Smooth muscle cell (in vitro differentiated cells): ENCODE results near the gene SKP1. TPM values are rescaled to one million over a fixed set of nuclear protein-coding genes. Genes with fewer than 3 reads are reported as not detected.

ENCODE experiments used
- DNase-seq: peaks from one replicate; lab custom pipeline; 2025; ENCODE audit not compliant: unreplicated experiment; lab: John Stamatoyannopoulos, UW
- H2AFZ ChIP-seq: fragments of 200-600 bp; sonication (generic); 2 replicates; pipeline ENCODE4 v1.6.0; 2016; ENCODE audit warnings: antibody characterized with exemption, low read depth, mild to moderate bottlenecking
- H3F3A ChIP-seq: fragments of 200-600 bp; sonication (generic); 2 replicates; pipeline ENCODE4 v1.6.0; 2017; ENCODE audit warnings: antibody characterized with exemption, low read depth
- H3K27ac ChIP-seq: fragments of 200-600 bp; sonication (generic); 2 replicates; pipeline ENCODE4 v1.5.1; 2016; ENCODE audit warnings: low read depth, mild to moderate bottlenecking
- H3K27me3 ChIP-seq: fragments of 200-600 bp; sonication (generic); 2 replicates; pipeline ENCODE4 v1.6.1; 2016; ENCODE audit warnings: low read depth, mild to moderate bottlenecking
- H3K36me3 ChIP-seq: fragments of 200-600 bp; sonication (generic); 2 replicates; pipeline ENCODE4 v1.5.1; 2016; ENCODE audit warnings: low read depth
- H3K4me1 ChIP-seq: fragments of 200-600 bp; sonication (generic); 2 replicates; pipeline ENCODE4 v1.5.1; 2016; ENCODE audit warnings: low read depth
- H3K4me2 ChIP-seq: fragments of 200-600 bp; sonication (generic); 2 replicates; pipeline ENCODE4 v1.6.0; 2016; ENCODE audit warnings: mild to moderate bottlenecking
- H3K4me3 ChIP-seq: fragments of 200-600 bp; sonication (generic); 2 replicates; pipeline ENCODE4 v1.5.1; 2016; ENCODE audit warnings: mild to moderate bottlenecking
- H3K79me2 ChIP-seq: fragments of 200-600 bp; sonication (generic); 2 replicates; pipeline ENCODE4 v1.6.0; 2016; ENCODE audit warnings: low read depth, mild to moderate bottlenecking
- H3K9ac ChIP-seq: fragments of 200-600 bp; sonication (generic); 2 replicates; pipeline ENCODE4 v1.6.0; 2016; ENCODE audit warnings: low read depth
- H3K9me3 ChIP-seq: fragments of 200-600 bp; sonication (generic); replicated peaks from 2 replicates; pipeline ENCODE4 v1.5.1; 2016; ENCODE audit warnings: low read depth
- H4K20me1 ChIP-seq: fragments of 200-600 bp; sonication (generic); 2 replicates; pipeline ENCODE4 v1.6.0; 2016; ENCODE audit warnings: low read depth
- WGBS: methylation state at CpG from one replicate; pipeline ENCODE4 v1.1.7; 2016; ENCODE audit warnings: low lambda C conversion rate; 5-methylcytosine and 5-hydroxymethylcytosine counted together
- polyA plus RNA-seq: library from polyadenylated mRNA; unstranded; fragments of >200 nt; fragmentation: Nextera tagmentation; extraction: Ambion mirVana; gene quantifications from 2 replicates; pipeline ENCODE4 v1.2.1, GENCODE V29; 2016
- total RNA-seq: library from RNA; depleted of rRNA; stranded (reverse); fragments of >200 nt; gene quantifications from 2 replicates; pipeline ENCODE4 v1.2.3, GENCODE V29; 2014
- TF ChIP-seq, protein P1 (sequence below): fragments of 200-600 bp; sonication (generic); IDR thresholded peaks from 2 replicates; pipeline ENCODE4 v1.5.1; 2017; ENCODE audit warnings: borderline replicate concordance, mild to moderate bottlenecking, antibody characterized with exemption; ENCODE audit not compliant: insufficient read depth, poor library complexity, severe bottlenecking

Gene SKP1
- total and polyA plus RNA-seq, 2 experiments from 2014 or later = 620 to 739 TPM

DNA sequence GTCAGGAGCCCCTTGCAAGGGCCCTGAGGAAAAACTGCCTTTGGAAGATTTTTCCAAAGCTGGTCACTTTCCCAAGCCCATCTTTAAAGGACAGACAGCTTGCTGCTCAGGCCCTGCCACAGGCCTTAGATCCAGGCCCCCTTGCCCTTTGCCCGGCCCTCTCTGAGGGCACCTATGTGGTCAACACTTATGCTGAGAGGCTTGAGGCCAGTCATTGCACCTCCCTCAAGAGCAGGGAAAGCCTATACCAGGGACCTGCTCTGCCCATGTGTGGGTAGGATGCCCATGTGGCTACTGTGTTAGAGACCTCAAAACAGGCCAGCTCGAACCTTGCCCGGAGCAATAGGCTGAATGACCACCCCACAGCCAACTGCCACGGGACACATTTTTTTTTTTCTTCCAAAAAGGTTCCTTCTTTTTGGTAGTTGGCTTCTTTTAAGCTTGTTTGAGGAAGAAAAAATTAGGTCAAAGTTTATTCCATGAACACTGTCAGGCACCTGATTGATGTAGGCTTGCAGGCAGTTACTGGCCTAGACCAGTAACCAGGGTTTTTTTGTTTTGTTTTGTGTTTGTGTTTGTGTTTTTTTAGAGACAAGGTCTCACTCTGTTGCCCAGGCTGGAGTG is 58.4 kb downstream of the SKP1 start:
- H2AFZ ChIP-seq = no peak overlapping the region
- no peak overlapping the region for H3K4me3 ChIP-seq
- no peak overlapping the region for H3K27ac ChIP-seq
- DNase-seq = no peak
- H3K27me3 ChIP-seq = peaks cover 6% of the 10 kb centered on the region
- peaks cover 36% of the 10 kb centered on the region for H4K20me1 ChIP-seq
- TF ChIP-seq, protein P1, sequence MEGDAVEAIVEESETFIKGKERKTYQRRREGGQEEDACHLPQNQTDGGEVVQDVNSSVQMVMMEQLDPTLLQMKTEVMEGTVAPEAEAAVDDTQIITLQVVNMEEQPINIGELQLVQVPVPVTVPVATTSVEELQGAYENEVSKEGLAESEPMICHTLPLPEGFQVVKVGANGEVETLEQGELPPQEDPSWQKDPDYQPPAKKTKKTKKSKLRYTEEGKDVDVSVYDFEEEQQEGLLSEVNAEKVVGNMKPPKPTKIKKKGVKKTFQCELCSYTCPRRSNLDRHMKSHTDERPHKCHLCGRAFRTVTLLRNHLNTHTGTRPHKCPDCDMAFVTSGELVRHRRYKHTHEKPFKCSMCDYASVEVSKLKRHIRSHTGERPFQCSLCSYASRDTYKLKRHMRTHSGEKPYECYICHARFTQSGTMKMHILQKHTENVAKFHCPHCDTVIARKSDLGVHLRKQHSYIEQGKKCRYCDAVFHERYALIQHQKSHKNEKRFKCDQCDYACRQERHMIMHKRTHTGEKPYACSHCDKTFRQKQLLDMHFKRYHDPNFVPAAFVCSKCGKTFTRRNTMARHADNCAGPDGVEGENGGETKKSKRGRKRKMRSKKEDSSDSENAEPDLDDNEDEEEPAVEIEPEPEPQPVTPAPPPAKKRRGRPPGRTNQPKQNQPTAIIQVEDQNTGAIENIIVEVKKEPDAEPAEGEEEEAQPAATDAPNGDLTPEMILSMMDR = no peak
- H3K9me3 ChIP-seq = no peaks in the 10 kb centered on the region
- H3K4me2 ChIP-seq = no peak overlapping the region
- H3K9ac ChIP-seq = no peak overlapping the region
- no peaks in the 10 kb centered on the region for H3K4me1 ChIP-seq
- H3K79me2 ChIP-seq = no peaks in the 10 kb centered on the region
- no peaks in the 10 kb centered on the region for H3F3A ChIP-seq
- no peaks in the 10 kb centered on the region for H3K36me3 ChIP-seq
- WGBS = 94% methylated on average over 4 of the region's 4 CpGs

DNA sequence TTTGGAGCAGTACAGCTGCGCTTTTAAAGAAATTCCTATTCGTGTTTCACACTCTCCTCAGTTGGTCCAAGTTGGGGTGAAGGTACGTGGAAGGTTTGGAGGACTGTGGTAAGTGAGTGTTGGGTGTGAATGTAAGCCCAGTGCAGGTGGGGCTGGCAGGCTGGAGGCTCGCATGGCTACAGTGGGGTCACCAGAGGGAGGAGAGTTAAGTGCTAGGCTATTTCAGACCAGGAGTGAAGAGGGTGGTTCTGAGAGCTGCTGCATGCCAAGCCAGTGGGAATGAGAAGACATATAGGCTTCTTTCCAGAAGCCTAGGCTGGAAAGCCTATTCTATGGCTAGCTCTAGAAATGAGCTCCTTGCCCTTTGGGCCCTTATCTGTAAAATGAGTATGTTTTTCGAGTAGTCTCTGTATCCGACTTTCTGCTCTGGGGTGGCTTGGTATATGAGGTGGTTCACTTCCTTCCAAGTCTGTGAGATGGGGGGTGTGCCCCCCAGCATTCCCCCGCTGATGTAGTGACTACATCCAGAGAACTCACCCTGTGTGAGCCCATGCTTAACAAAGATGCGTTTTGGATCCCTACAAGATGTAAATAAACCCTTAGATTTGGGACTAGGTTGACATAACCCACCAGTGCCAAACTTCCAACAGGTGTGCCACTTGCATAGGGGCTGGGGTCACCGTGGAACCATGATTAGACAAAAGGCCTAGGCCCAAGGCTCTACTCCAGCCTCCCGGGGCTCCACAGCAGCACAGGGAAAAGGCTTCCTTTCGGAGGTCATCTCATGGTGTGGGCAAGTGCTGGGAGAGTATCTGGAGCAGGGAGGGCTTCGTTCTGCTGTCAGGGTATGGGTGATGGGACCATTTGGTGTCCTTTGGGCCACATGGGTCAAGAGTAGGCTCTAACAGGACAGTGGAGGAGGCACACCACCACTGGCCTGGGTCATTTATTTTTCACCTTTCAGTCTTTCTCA is 59.7 kb downstream of the SKP1 start:
- peaks cover 24% of the 10 kb centered on the region for H4K20me1 ChIP-seq
- no peaks in the 10 kb centered on the region for H3K36me3 ChIP-seq
- no peak overlapping the region for H3K4me2 ChIP-seq
- no peak overlapping the region for H2AFZ ChIP-seq
- H3F3A ChIP-seq = no peaks in the 10 kb centered on the region
- no peaks in the 10 kb centered on the region for H3K9me3 ChIP-seq
- DNase-seq = no peak
- no peaks in the 10 kb centered on the region for H3K4me1 ChIP-seq
- H3K27me3 ChIP-seq = peaks cover 6% of the 10 kb centered on the region
- no peak overlapping the region for H3K27ac ChIP-seq
- TF ChIP-seq, protein P1 = no peak
- 94% methylated on average over 12 of the region's 12 CpGs for WGBS
- no peak overlapping the region for H3K4me3 ChIP-seq
- H3K9ac ChIP-seq = no peak overlapping the region
- H3K79me2 ChIP-seq = no peaks in the 10 kb centered on the region

DNA sequence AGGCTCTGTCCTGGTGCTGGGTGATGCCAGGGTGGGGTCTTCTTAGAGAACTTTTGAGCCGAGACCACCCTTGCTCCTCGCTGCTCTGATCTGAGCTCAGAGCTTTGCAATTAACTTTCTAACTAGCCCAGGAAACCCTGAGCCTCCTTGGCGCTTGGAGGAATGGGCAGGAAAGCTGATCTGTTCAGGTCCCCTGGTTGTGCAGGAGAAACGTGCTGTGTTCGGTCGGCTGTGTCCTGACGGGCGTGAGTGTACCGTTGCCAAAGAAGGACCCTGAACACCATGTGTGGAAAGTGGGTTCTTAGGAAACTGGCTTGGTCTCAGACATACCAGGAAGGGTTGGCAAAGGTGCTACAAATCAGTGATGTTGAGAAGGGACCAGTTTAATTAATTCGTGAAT is 60.5 kb downstream of the SKP1 start:
- no peak overlapping the region for H3K9ac ChIP-seq
- no peaks in the 10 kb centered on the region for H3K9me3 ChIP-seq
- TF ChIP-seq, protein P1 = no peak
- H3K4me2 ChIP-seq = no peak overlapping the region
- H2AFZ ChIP-seq = no peak overlapping the region
- H3K79me2 ChIP-seq = no peaks in the 10 kb centered on the region
- no peak overlapping the region for H3K27ac ChIP-seq
- H3K4me3 ChIP-seq = no peak overlapping the region
- no peaks in the 10 kb centered on the region for H3K36me3 ChIP-seq
- no peaks in the 10 kb centered on the region for H3K4me1 ChIP-seq
- WGBS = 96% methylated on average over 10 of the region's 10 CpGs
- no peaks in the 10 kb centered on the region for H3F3A ChIP-seq
- peaks cover 19% of the 10 kb centered on the region for H4K20me1 ChIP-seq
- peaks cover 6% of the 10 kb centered on the region for H3K27me3 ChIP-seq
- DNase-seq = no peak
